ENCODE results near the gene DAB2.
"Not testable (repeated sequence)": the region's sequence is repeated elsewhere in the genome, so short reads cannot be mapped to it uniquely, and the experiment has no call there.

The DAB2 gene

GRCh38 chr5:39417979-39418378 is 6.8 kb downstream of the DAB2 start:
- no peak for DNase-seq

GRCh38 chr5:39415201-39415600 is 9.6 kb downstream of the DAB2 start:
- no peak for DNase-seq

- DNase-seq = no peak
Measured at GRCh38 chr5:39414426-39414825, 10.4 kb downstream of the DAB2 start.

GRCh38 chr5:39413771-39414170 is 11.0 kb downstream of the DAB2 start:
- DNase-seq = no peak

GRCh38 chr5:39412721-39413394 is 11.9 kb downstream of the DAB2 start:
- DNase-seq = no peak

- no peak for DNase-seq
Measured at GRCh38 chr5:39411985-39412384, 12.8 kb downstream of the DAB2 start.

- DNase-seq = no peak
Measured at GRCh38 chr5:39411061-39411460, 13.7 kb downstream of the DAB2 start.

- DNase-seq = no peak
Measured at GRCh38 chr5:39409033-39409432, 15.7 kb downstream of the DAB2 start.

GRCh38 chr5:39405083-39405843 is 19.5 kb downstream of the DAB2 start:
- DNase-seq = no peak

- not testable (repeated sequence) for DNase-seq
Measured at GRCh38 chr5:39403761-39404160, 21.0 kb downstream of the DAB2 start.

- DNase-seq = not testable (repeated sequence)
Measured at GRCh38 chr5:39402140-39402539, 22.6 kb downstream of the DAB2 start.

- no peak for DNase-seq
Measured at GRCh38 chr5:39400713-39401578, 23.8 kb downstream of the DAB2 start.

GRCh38 chr5:39399135-39400036 is 25.4 kb downstream of the DAB2 start:
- DNase-seq = no peak

- no peak for DNase-seq
Measured at GRCh38 chr5:39396843-39397242, 27.9 kb downstream of the DAB2 start.

GRCh38 chr5:39395521-39395920 is 29.3 kb downstream of the DAB2 start:
- DNase-seq = no peak

GRCh38 chr5:39394946-39395345 is 29.8 kb downstream of the DAB2 start:
- DNase-seq = no peak

GRCh38 chr5:39390945-39391344 is 33.8 kb downstream of the DAB2 start:
- DNase-seq = no peak

GRCh38 chr5:39387293-39387692 is 37.5 kb downstream of the DAB2 start:
- no peak for DNase-seq

GRCh38 chr5:39384271-39384670 is 40.5 kb downstream of the DAB2 start:
- DNase-seq = no peak

- DNase-seq = no peak
Measured at GRCh38 chr5:39381376-39381775, 43.4 kb downstream of the DAB2 start.

GRCh38 chr5:39379693-39380092 is 45.1 kb downstream of the DAB2 start:
- no peak for DNase-seq

- no peak for DNase-seq
Measured at GRCh38 chr5:39377613-39378012, 47.2 kb downstream of the DAB2 start.
